Measurements from ENCODE around the gene TUBGCP2. TPM values are rescaled to one million over a fixed set of nuclear protein-coding genes. Genes with fewer than 3 reads are reported as not detected.

TUBGCP2 gene
- total RNA-seq, 1 donor from 2014 or later: 70.6 TPM

- Mint-ChIP-seq H3K4me3 (no peak overlapping the region), H3K36me3 (ENCODE audit: low read depth) (peaks cover 20% of the 10 kb centered on the region), H3K9me3 (no peaks in the 10 kb centered on the region), H3K4me1 (peaks cover 14% of the 10 kb centered on the region), H3K27ac (no peak overlapping the region), H3K27me3 (peaks cover 2% of the 10 kb centered on the region)
- intact Hi-C loops (cut with micrococcal nuclease): no loop called here
- no peak for DNase-seq
Measured at GRCh38 chr10:133310789-133311188, 2.1 kb upstream of the TUBGCP2 start.

GRCh38 chr10:133310399-133310755 lies 1.7 kb upstream of the TUBGCP2 start:
- Mint-ChIP-seq H3K36me3 (ENCODE audit: low read depth) (peaks cover 21% of the 10 kb centered on the region), H3K9me3 (no peaks in the 10 kb centered on the region), H3K27ac (no peak overlapping the region), H3K27me3 (peaks cover 2% of the 10 kb centered on the region), H3K4me3 (no peak overlapping the region), H3K4me1 (peaks cover 16% of the 10 kb centered on the region)
- intact Hi-C loops (cut with micrococcal nuclease): no loop called here
- DNase-seq: no peak

- no peaks in the 10 kb centered on the region for H3K9me3 Mint-ChIP-seq
- intact Hi-C loops (cut with micrococcal nuclease): loop anchor here (1.0 to 5.0 kb wide), 5 partner anchors 35 to 368 kb away; partner anchors contain the start of genes CFAP46, FUOM, MTG1 and PAOX
- peaks cover 2% of the 10 kb centered on the region for H3K27me3 Mint-ChIP-seq
- DNase-seq: no peak
- H3K4me1 Mint-ChIP-seq: peaks cover 18% of the 10 kb centered on the region
- peaks cover 24% of the 10 kb centered on the region for H3K36me3 Mint-ChIP-seq (ENCODE audit: low read depth)
- H3K27ac Mint-ChIP-seq: no peak overlapping the region
- peak overlapping the region; percentile 73 for H3K4me3 Mint-ChIP-seq
Measured at GRCh38 chr10:133309720-133310398, 1.2 kb upstream of the TUBGCP2 start.

DNA sequence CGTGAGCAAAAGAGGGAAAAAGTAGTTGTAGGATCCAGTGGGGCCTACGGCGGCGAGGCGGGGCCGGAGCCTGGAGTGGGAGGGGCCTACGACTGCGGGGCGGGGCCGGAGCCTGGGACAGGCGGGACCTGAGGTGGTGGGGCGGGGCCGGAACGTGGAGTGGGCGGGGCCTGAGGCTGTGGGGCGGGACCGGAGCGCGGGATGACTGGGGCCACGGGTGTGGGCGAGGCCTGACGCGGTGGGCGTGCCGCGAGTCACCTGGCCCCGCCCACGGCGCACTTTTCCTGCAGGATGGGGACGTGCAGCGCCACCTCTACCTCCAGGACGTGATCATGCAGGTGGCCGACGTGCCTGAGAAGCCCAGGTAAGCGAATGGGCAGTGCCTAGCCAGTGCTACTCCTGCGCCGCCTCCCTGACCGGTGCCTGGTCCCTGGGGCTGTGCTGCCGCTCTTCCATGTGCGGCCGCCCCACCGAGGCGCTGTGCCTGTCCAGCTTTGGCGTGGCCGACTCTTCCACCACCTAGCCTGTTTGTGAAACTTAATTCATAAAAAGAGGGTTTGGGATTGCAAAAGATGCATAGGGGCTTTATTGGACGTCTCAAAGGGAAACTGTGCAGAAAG lies 538 bp upstream of the TUBGCP2 start:
- peaks cover 24% of the 10 kb centered on the region for H3K36me3 Mint-ChIP-seq (ENCODE audit: low read depth)
- H3K9me3 Mint-ChIP-seq: no peaks in the 10 kb centered on the region
- peak overlapping the region; percentile 73 for H3K4me3 Mint-ChIP-seq
- DNase-seq: peak; percentile 97
- H3K27ac Mint-ChIP-seq: peak overlapping the region; percentile 81
- peaks cover 2% of the 10 kb centered on the region for H3K27me3 Mint-ChIP-seq
- intact Hi-C loops (cut with micrococcal nuclease): loop anchor here (1.0 to 5.0 kb wide), 5 partner anchors 34 to 367 kb away; partner anchors contain the start of genes CFAP46, FUOM, MTG1 and PAOX
- peaks cover 17% of the 10 kb centered on the region for H3K4me1 Mint-ChIP-seq

- peak; percentile 96 for DNase-seq
- Mint-ChIP-seq H3K4me1 (peaks cover 20% of the 10 kb centered on the region), H3K36me3 (ENCODE audit: low read depth) (peaks cover 24% of the 10 kb centered on the region), H3K4me3 (peak overlapping the region; percentile 94), H3K27ac (peak overlapping the region; percentile 98), H3K27me3 (peaks cover 2% of the 10 kb centered on the region), H3K9me3 (no peaks in the 10 kb centered on the region)
- intact Hi-C loops (cut with micrococcal nuclease): loop anchor here (1.0 to 5.0 kb wide), 4 partner anchors 29 to 366 kb away; partner anchors contain the start of genes CFAP46 and MTG1
Measured at GRCh38 chr10:133307776-133308420, 774 bp downstream of the TUBGCP2 start.

DNA sequence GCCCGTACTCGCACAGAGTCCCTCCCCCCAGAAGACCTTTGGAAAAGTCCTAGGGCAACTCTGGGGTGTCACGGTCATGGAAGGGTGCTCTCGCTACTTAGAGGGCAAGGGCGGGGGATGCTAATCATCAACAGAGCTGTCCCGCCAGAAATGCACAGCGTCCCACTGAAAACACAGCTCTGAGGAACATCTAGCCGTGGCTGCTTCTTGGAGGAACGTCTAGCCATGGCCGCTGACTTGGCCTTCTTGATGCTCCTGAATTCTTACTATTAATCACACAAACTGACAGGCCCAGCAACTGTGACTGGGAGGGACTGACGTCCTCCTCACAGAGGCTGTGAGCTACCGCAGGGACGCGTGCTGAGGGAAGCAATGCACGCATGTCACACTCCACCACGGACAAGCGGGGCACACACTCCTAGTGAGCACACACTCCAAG lies 1.7 kb downstream of the TUBGCP2 start:
- H3K4me3 Mint-ChIP-seq: peak overlapping the region; percentile 94
- intact Hi-C loops (cut with micrococcal nuclease): loop anchor here (1.0 to 5.0 kb wide), 4 partner anchors 28 to 365 kb away; partner anchors contain the start of genes CFAP46 and MTG1
- H3K27me3 Mint-ChIP-seq: peaks cover 2% of the 10 kb centered on the region

GRCh38 chr10:133306097-133306476 lies 2.6 kb downstream of the TUBGCP2 start:
- no peak for DNase-seq
- Mint-ChIP-seq H3K36me3 (ENCODE audit: low read depth) (peaks cover 20% of the 10 kb centered on the region), H3K4me3 (no peak overlapping the region), H3K27me3 (peaks cover 2% of the 10 kb centered on the region), H3K27ac (no peak overlapping the region), H3K9me3 (no peaks in the 10 kb centered on the region), H3K4me1 (peaks cover 20% of the 10 kb centered on the region)
- intact Hi-C loops (cut with micrococcal nuclease): loop anchor here (5.0 kb wide), 2 partner anchors 86 to 364 kb away; partner anchors contain the start of genes CFAP46 and MTG1

More for the DNA sequence above, 1.7 kb downstream of the TUBGCP2 start:
- Mint-ChIP-seq H3K27ac (peak overlapping the region; percentile 98), H3K9me3 (no peaks in the 10 kb centered on the region), H3K4me1 (peaks cover 20% of the 10 kb centered on the region), H3K36me3 (ENCODE audit: low read depth) (peaks cover 24% of the 10 kb centered on the region)
- no peak for DNase-seq

GRCh38 chr10:133303206-133303605 lies 5.5 kb downstream of the TUBGCP2 start:
- Mint-ChIP-seq H3K4me3 (no peak overlapping the region), H3K9me3 (no peaks in the 10 kb centered on the region), H3K36me3 (ENCODE audit: low read depth) (peaks cover 33% of the 10 kb centered on the region), H3K4me1 (peaks cover 20% of the 10 kb centered on the region), H3K27me3 (peaks cover 2% of the 10 kb centered on the region), H3K27ac (no peak overlapping the region)
- intact Hi-C loops (cut with micrococcal nuclease): no loop called here
- no peak for DNase-seq

DNA sequence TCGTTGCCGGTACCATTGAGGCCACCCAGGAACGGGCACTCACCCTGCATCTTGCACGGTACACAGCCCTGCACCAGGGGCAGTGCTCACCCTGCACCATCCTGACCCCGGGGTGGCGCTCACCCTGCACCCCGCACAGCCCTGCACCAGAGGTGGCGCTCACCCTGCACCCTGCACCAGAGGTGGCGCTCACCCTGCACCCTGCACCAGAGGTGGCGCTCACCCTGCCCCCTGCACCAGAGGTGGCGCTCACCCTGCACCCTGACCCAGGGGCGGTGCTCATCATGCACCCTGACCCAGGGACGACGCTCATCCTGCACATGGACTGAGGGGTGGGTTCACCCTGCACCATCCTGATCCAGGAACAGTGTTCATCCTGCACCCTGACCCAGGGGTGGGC lies 6.4 kb downstream of the TUBGCP2 start:
- intact Hi-C loops (cut with micrococcal nuclease): no loop called here
- no peaks in the 10 kb centered on the region for H3K27me3 Mint-ChIP-seq

DNA sequence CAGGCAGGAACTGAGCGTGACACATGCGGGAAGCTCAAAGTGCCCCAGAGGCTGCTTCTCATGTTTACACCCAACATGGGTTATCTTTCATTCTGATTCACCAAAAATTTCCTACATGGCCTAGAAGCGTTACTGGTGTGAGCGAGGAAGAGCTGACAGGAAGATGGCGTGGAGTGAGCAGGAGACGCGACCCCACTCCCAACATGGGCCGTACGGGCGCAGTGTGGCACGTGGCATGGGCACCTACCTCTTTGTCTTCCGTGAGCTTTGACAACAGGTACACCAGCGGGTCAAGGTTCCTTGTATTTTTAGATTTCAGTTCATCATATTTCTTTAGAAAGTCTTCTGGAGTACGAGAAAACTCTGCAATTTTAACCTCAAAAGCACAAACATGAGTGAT lies 8.9 kb downstream of the TUBGCP2 start:
- Mint-ChIP-seq H3K9me3 (no peaks in the 10 kb centered on the region), H3K27ac (no peak overlapping the region), H3K4me1 (peaks cover 5% of the 10 kb centered on the region), H3K4me3 (no peak overlapping the region), H3K27me3 (no peaks in the 10 kb centered on the region), H3K36me3 (ENCODE audit: low read depth) (peaks cover 46% of the 10 kb centered on the region)
- DNase-seq: no peak
- intact Hi-C loops (cut with micrococcal nuclease): no loop called here

More for the DNA sequence above, 6.4 kb downstream of the TUBGCP2 start:
- no peak overlapping the region for H3K4me3 Mint-ChIP-seq
- H3K9me3 Mint-ChIP-seq: no peaks in the 10 kb centered on the region
- no peak for DNase-seq
- H3K4me1 Mint-ChIP-seq: peaks cover 13% of the 10 kb centered on the region
- H3K27ac Mint-ChIP-seq: no peak overlapping the region
- H3K36me3 Mint-ChIP-seq (ENCODE audit: low read depth): peaks cover 38% of the 10 kb centered on the region

DNA sequence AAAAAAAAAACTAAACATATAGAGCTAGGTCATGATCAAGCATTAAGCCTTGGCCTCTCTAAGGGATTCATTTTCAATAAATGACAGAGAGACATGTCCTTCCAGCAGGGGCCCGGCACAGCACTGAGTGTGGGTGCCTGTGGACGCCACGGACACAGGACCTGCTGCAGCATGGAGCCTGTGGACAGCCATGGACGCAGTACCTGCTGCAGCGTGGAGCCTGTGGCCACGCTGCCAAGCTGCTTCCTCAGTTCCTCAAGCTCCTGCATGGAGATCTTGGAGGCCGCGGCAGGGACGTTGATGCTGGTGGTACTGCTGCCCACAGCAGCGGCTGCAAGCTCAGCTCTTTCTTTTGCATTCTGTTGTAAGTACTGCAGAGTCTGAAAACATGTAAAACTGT lies 9.4 kb downstream of the TUBGCP2 start:
- no peak overlapping the region for H3K4me3 Mint-ChIP-seq
- peaks cover 52% of the 10 kb centered on the region for H3K36me3 Mint-ChIP-seq (ENCODE audit: low read depth)
- no peak for DNase-seq
- no peaks in the 10 kb centered on the region for H3K27me3 Mint-ChIP-seq
- intact Hi-C loops (cut with micrococcal nuclease): no loop called here
- no peak overlapping the region for H3K27ac Mint-ChIP-seq
- peaks cover 3% of the 10 kb centered on the region for H3K4me1 Mint-ChIP-seq
- H3K9me3 Mint-ChIP-seq: no peaks in the 10 kb centered on the region

- Mint-ChIP-seq H3K4me1 (no peaks in the 10 kb centered on the region), H3K36me3 (ENCODE audit: low read depth) (peaks cover 59% of the 10 kb centered on the region), H3K27me3 (no peaks in the 10 kb centered on the region), H3K4me3 (no peak overlapping the region), H3K9me3 (no peaks in the 10 kb centered on the region), H3K27ac (no peak overlapping the region)
- intact Hi-C loops (cut with micrococcal nuclease): no loop called here
- no peak for DNase-seq
Measured at GRCh38 chr10:133298466-133298865, 10.2 kb downstream of the TUBGCP2 start.

GRCh38 chr10:133297504-133297903 lies 11.2 kb downstream of the TUBGCP2 start:
- H3K27ac Mint-ChIP-seq: no peak overlapping the region
- H3K9me3 Mint-ChIP-seq: no peaks in the 10 kb centered on the region
- no peak for DNase-seq
- intact Hi-C loops (cut with micrococcal nuclease): no loop called here
- H3K4me1 Mint-ChIP-seq: no peaks in the 10 kb centered on the region
- no peaks in the 10 kb centered on the region for H3K27me3 Mint-ChIP-seq
- H3K36me3 Mint-ChIP-seq (ENCODE audit: low read depth): peaks cover 59% of the 10 kb centered on the region
- H3K4me3 Mint-ChIP-seq: no peak overlapping the region
